Adrenal gland (tissue), 12 donors: ENCODE measurements around the gene TLK1. TPM values are rescaled to one million over a fixed set of nuclear protein-coding genes. Genes with fewer than 3 reads are reported as not detected.

Source experiments
- DNase-seq, 7 donors: peaks; one replicate each; pipeline ENCODE4 v3.0.0-alpha.2; 2019 to 2020
- H3K27ac ChIP-seq, 5 donors: fragments of 200-600 bp; sonication (generic) in 4 of 5; 1 replicate in 3 of 5; 2 replicates in 2 of 5; pipeline versions ENCODE4 v1.5.1 to v1.8.0; 2016 to 2020; ENCODE audit warnings: mild to moderate bottlenecking in 1 of 5
- H3K27me3 ChIP-seq: fragments of 200-600 bp; 2 replicates; pipeline ENCODE4 v1.8.0; 2021
- H3K36me3 ChIP-seq, 2 donors: fragments of 200-600 bp; replicated peaks in 1 of 2; 1 replicate in 1 of 2; 2 replicates in 1 of 2; pipeline versions ENCODE4 v1.5.1 to v1.8.0; 2018 to 2022
- H3K4me1 ChIP-seq, 2 donors: fragments of 200-600 bp; replicated peaks in 1 of 2; 1 replicate in 1 of 2; 2 replicates in 1 of 2; pipeline versions ENCODE4 v1.5.1 to v1.8.0; 2018 to 2021
- H3K4me3 ChIP-seq, 4 donors: fragments of 200-600 bp; sonication (generic) in 3 of 4; one replicate each; pipeline ENCODE4 v1.5.1; 2016 to 2018
- H3K9me3 ChIP-seq, 3 donors: fragments of 200-600 bp; sonication (generic) in 1 of 3; replicated peaks in 1 of 3; 1 replicate in 2 of 3; 2 replicates in 1 of 3; pipeline versions ENCODE4 v1.5.1 to v1.8.0; 2016 to 2021
- POLR2A ChIP-seq, 2 donors: fragments of 450-650 bp; IDR thresholded peaks; one replicate each; pipeline ENCODE4 v1.6.1; 2017; ENCODE audit warnings: antibody characterized with exemption in 2 of 2, mild to moderate bottlenecking in 2 of 2, moderate library complexity in 1 of 2
- WGBS, 4 donors: extraction: QIAGEN DNeasy Blood & Tissue Kit in 2 of 4; methylation state at CpG; one replicate each; pipeline versions ENCODE4 v1.1.5 to v1.1.7; 2013 to 2017; 5-methylcytosine and 5-hydroxymethylcytosine counted together
- intact Hi-C, 2 donors: fragments of 100-400 bp; cut with DNase I; formaldehyde crosslinking; loops; one replicate each; pipeline versions ENCODE4 v1.14.1 to v1.15.0; 2022 to 2023
- polyA plus RNA-seq, 3 donors: library from polyadenylated mRNA; stranded (reverse); fragments of 200-250 nt in 2 of 3; fragments of 350-450 nt in 1 of 3; fragmentation: Illumina TruSeq in 1 of 3; extraction: RNeasy Lipid Tissue Mini Kit (QIAGEN cat#74804) in 1 of 3; gene quantifications; one replicate each; pipeline ENCODE4 v1.2.3, GENCODE V29; 2013 to 2014
- total RNA-seq, 9 donors: library from RNA; depleted of rRNA in 4 of 9; stranded (reverse); fragments of >200 nt in 4 of 9; fragments of 120-200 nt in 1 of 9; fragmentation: NEBNext Ultra II Directional in 1 of 9; extraction: Animal tissue kit (Norgen Biotek cat#: 25700) in 1 of 9; gene quantifications; one replicate each; pipeline versions ENCODE4 v1.1.0 to v1.2.4, GENCODE V29; 2013 to 2023
- TF ChIP-seq, protein P1 (sequence below), 6 experiments: fragments of 450-650 bp in 4 of 6; fragments of 200-600 bp in 2 of 6; sonication (generic) in 1 of 6; IDR thresholded peaks; 1 replicate in 5 of 6; 2 replicates in 1 of 6; pipeline versions ENCODE4 v1.5.1 to v1.8.0; 2016 to 2021; ENCODE audit warnings: antibody characterized with exemption in 6 of 6, mild to moderate bottlenecking in 2 of 6, moderate library complexity in 1 of 6
- donor health status: healthy with polysubstance abuse.
- donor health status: Bipolar disorder and iron deficiency.
- donor health status: DM: yes; HTN: yes; CAD: no.
- donor health status: DM: no; HTN: no; CAD: no.
- donor health status: DM: no; HTN: no; CAD: no.
- donor health status: DM: yes; HTN: yes; CAD: no.

The TLK1 gene
- total and polyA plus RNA-seq, 12 donors, result 16.5 to 84.0 (median 47.3) TPM

DNA sequence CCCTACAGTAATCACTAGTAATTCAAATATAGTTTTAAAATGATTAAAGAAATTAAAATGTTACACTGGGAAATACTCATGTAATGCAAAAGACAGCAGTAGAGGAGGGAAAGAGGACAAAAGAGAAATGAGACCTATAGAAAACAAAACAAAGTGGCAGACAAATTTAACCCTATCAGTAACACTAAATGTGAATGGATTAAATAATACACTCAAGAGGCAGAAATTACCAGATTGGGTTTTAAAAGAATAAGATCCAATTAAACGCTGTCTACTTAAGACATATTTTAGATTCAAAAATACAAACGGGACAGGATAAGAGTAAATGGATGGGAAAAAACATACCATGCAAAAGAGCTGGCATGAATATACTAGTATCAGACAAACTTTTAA, 17.0 kb downstream of the TLK1 start:
- intact Hi-C loops, result loop anchor here in 1 of 2 donors (10.0 kb wide), 1 partner anchor 49 kb away; no protein-coding TSS in a partner anchor
- no peaks in the 10 kb centered on the region for H3K36me3 ChIP-seq
- TF ChIP-seq, protein P1, sequence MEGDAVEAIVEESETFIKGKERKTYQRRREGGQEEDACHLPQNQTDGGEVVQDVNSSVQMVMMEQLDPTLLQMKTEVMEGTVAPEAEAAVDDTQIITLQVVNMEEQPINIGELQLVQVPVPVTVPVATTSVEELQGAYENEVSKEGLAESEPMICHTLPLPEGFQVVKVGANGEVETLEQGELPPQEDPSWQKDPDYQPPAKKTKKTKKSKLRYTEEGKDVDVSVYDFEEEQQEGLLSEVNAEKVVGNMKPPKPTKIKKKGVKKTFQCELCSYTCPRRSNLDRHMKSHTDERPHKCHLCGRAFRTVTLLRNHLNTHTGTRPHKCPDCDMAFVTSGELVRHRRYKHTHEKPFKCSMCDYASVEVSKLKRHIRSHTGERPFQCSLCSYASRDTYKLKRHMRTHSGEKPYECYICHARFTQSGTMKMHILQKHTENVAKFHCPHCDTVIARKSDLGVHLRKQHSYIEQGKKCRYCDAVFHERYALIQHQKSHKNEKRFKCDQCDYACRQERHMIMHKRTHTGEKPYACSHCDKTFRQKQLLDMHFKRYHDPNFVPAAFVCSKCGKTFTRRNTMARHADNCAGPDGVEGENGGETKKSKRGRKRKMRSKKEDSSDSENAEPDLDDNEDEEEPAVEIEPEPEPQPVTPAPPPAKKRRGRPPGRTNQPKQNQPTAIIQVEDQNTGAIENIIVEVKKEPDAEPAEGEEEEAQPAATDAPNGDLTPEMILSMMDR (IDR thresholded peaks at IDR 0.05), result no peak
- no peak for TF ChIP-seq POLR2A (IDR thresholded peaks at IDR 0.05)
- no peak for DNase-seq
- no peak overlapping the region for H3K4me3 ChIP-seq
- no peaks in the 10 kb centered on the region for H3K9me3 ChIP-seq
- H3K4me1 ChIP-seq, result peaks cover 21 to 56% of the 10 kb centered on the region in 2 donors
- no peaks in the 10 kb centered on the region for H3K27me3 ChIP-seq
- H3K27ac ChIP-seq, result no peak overlapping the region
- WGBS, 4 donors, result 81 to 90% (median 88%) methylated on average over 2 of the region's 2 CpGs

DNA sequence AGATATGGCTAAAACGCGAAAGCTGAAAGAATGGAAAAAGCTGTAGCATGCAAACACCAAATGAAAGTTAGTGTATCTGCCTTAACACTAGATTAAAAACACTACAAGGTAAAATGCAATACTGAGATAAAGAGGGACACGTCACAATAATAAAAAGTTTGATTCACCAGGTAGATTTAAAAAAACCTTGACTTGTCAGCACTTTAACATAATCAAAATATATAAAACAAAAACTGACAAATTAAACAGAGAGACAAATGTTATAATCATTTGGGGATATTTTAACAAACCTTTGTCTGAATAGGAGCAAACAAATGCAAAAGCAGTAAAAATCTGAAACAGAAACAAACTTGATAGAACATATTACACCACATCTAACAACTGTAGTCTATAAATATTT, 18.3 kb downstream of the TLK1 start:
- WGBS, 4 donors, result 59 to 75% (median 64%) methylated on average over 3 of the region's 3 CpGs
- peaks cover 33 to 69% of the 10 kb centered on the region in 2 donors for H3K4me1 ChIP-seq
- H3K27ac ChIP-seq, result no peak overlapping the region
- H3K27me3 ChIP-seq, result no peaks in the 10 kb centered on the region
- no peaks in the 10 kb centered on the region for H3K36me3 ChIP-seq
- no peaks in the 10 kb centered on the region for H3K9me3 ChIP-seq
- TF ChIP-seq, protein P1 (IDR thresholded peaks at IDR 0.05), result no peak
- no peak for TF ChIP-seq POLR2A (IDR thresholded peaks at IDR 0.05)
- no peak for DNase-seq
- H3K4me3 ChIP-seq, result no peak overlapping the region
- intact Hi-C loops, result loop anchor here in 1 of 2 donors (10.0 kb wide), 1 partner anchor 48 kb away; no protein-coding TSS in a partner anchor

DNA sequence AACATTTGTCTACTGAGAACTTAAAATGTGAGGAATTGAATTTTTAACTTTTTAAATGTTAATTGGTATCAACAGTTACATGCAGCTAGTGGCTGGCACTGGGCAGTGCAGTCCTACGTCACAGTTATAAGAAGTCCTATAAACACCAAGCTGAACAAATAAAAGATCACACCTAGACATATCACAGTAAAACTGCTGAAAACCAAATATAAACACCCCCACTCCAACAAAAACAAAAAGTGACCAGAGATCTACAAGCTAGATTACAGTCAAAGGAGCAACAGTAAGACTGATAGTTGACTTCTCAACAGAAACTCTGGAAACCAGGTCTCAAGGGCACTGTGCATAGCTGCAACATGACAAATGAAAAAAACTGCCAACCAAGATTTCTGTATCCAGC, 19.4 kb downstream of the TLK1 start:
- no peaks in the 10 kb centered on the region for H3K9me3 ChIP-seq
- H3K36me3 ChIP-seq, result no peaks in the 10 kb centered on the region
- TF ChIP-seq, protein P1 (IDR thresholded peaks at IDR 0.05), result peak in 3 of 6 experiments; percentile 23 to 27 (median 24)
- no peak for TF ChIP-seq POLR2A (IDR thresholded peaks at IDR 0.05)
- peak in 3 of 7 donors; percentile 28 to 37 (median 33) for DNase-seq
- peak overlapping the region in 1 of 5 donors; percentile 11 for H3K27ac ChIP-seq
- peaks cover 36 to 70% of the 10 kb centered on the region in 2 donors for H3K4me1 ChIP-seq
- intact Hi-C loops, result loop anchor here in 1 of 2 donors (10.0 kb wide), 1 partner anchor 47 kb away; no protein-coding TSS in a partner anchor
- WGBS, 4 donors, result 50 to 73% (median 61%) methylated on average over 1 of the region's 1 CpG
- H3K27me3 ChIP-seq, result no peaks in the 10 kb centered on the region
- H3K4me3 ChIP-seq, result no peak overlapping the region

DNA sequence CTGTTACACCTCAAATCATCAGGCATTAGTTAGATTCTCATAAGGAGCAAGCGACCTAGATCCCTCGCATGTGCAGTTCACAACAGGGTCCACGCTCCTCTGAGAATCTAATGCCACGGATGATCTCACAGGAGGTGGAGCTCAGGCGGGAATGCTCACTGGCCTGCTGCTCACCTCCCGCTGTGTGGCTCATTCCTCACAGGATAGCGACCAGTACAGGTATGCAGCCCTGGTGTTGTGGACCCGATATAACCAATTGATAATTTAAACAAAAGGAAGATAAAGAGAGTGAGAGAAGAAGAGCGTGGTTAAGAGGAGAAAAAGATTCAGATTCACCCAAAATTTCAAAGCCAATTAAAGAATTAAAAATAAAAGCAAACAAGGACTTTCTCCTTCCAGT, 20.8 kb downstream of the TLK1 start:
- TF ChIP-seq POLR2A (IDR thresholded peaks at IDR 0.05), result no peak
- TF ChIP-seq, protein P1 (IDR thresholded peaks at IDR 0.05), result no peak
- Histone ChIP-seq H3K4me3 (no peak overlapping the region), H3K9me3 (no peaks in the 10 kb centered on the region), H3K36me3 (no peaks in the 10 kb centered on the region), H3K27ac (no peak overlapping the region), H3K27me3 (no peaks in the 10 kb centered on the region), H3K4me1 (peaks cover 36 to 66% of the 10 kb centered on the region in 2 donors)
- 95 to 98% (median 97%) methylated on average over 9 of the region's 9 CpGs for WGBS, 4 donors
- intact Hi-C loops, result loop anchor here in 1 of 2 donors (10.0 kb wide), 1 partner anchor 45 kb away; no protein-coding TSS in a partner anchor
- no peak for DNase-seq
